ENCODE results near the gene NUDT16L1.

NUDT16L1 gene

DNA sequence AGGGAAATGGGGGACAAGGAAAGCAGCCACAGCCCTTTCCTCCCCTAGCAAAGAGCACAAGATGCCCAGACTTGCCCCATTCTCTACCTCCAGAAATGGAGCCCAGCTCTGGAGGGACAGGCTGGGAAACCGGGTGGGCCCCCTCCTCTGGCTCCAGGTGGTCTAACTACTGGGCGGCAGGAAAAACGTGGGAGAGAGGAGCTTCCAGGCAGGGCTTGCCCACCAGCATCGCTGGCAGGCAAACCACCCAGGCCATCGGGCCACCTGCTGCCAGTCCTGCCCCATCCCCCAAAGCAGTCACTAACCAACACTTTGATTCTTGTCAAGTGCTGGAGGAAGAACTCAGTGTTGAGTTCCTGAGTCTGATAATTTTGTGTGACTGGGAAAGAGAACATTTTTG is 25.1 kb downstream of the NUDT16L1 start:
- DNase-seq (ENCODE audit: low read depth) = no peak
- in situ Hi-C loops (cut with HindIII; ENCODE audit: low sequenced_read_pairs) = no loop called here
- TF ChIP-seq CTCF (IDR thresholded peaks at IDR 0.05; ENCODE audit: low read depth, low read length, missing control alignments) = no peak
- no peak overlapping the region for H3K4me3 ChIP-seq (ENCODE audit: low read depth, low read length)

GRCh38 chr16:4723071-4723767 is 29.9 kb downstream of the NUDT16L1 start:
- no peak for DNase-seq (ENCODE audit: low read depth)
- in situ Hi-C loops (cut with HindIII; ENCODE audit: low sequenced_read_pairs) = no loop called here
- no peak overlapping the region for H3K4me3 ChIP-seq (ENCODE audit: low read depth, low read length)
- TF ChIP-seq CTCF (IDR thresholded peaks at IDR 0.05; ENCODE audit: low read depth, low read length, missing control alignments) = no peak

DNA sequence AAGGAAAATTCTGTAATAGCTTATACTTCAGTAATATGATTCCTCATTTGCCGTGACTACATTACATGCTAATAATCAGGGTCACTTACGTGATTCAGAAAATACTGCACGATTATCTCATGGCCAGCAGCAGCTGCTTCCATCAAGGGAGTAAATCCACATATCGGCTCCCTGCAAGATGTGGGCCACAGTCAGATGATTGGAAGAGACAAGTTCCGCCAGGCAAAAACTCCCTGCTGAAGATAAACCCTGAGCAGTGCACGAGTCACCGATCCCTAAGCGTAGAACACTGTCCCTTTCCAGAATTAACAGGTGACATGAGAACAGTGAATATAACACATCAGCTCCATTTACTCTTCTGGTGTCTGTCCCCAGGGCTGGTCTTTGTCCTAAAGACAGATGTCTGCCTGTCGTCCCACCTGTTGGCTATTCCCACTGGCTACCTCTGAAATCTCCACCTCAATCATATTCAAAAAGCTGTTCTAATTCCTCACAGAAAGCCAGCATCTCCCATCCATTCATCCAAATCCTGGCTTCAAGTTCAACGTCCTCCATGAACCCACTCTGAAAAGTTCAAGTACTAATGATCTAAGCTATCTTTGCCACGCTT is 31.4 kb downstream of the NUDT16L1 start:
- no peak overlapping the region for H3K4me3 ChIP-seq (ENCODE audit: low read depth, low read length)
- no peak for DNase-seq (ENCODE audit: low read depth)
- in situ Hi-C loops (cut with HindIII; ENCODE audit: low sequenced_read_pairs) = no loop called here
- no peak for TF ChIP-seq CTCF (IDR thresholded peaks at IDR 0.05; ENCODE audit: low read depth, low read length, missing control alignments)

DNA sequence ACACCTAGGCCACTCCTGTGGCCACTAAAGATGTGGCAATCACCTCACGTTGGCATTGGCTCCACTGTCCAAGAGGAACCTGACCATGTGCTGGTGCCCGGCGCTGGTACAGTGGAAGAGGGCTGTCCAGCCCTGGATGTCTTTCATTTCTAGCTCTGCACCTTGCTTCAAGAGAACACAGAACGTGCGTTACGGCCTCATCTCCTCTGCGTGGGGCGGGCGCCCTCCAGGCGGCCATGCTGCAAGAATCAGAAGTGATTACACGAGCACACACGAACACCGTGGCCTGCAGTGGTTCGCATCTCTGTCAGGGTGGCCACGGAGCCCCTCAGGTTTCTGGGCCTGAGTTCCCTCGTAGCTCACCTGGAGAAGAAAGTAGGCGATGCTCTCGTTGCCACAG is 33.3 kb downstream of the NUDT16L1 start:
- no peak for DNase-seq (ENCODE audit: low read depth)
- TF ChIP-seq CTCF (IDR thresholded peaks at IDR 0.05; ENCODE audit: low read depth, low read length, missing control alignments) = no peak
- H3K4me3 ChIP-seq (ENCODE audit: low read depth, low read length) = no peak overlapping the region
- in situ Hi-C loops (cut with HindIII; ENCODE audit: low sequenced_read_pairs) = no loop called here

- TF ChIP-seq CTCF (IDR thresholded peaks at IDR 0.05; ENCODE audit: low read depth, low read length, missing control alignments) = no peak
- DNase-seq (ENCODE audit: low read depth) = no peak
- no peak overlapping the region for H3K4me3 ChIP-seq (ENCODE audit: low read depth, low read length)
- in situ Hi-C loops (cut with HindIII; ENCODE audit: low sequenced_read_pairs) = no loop called here
Observed at GRCh38 chr16:4728676-4729075, 35.3 kb downstream of the NUDT16L1 start.

DNA sequence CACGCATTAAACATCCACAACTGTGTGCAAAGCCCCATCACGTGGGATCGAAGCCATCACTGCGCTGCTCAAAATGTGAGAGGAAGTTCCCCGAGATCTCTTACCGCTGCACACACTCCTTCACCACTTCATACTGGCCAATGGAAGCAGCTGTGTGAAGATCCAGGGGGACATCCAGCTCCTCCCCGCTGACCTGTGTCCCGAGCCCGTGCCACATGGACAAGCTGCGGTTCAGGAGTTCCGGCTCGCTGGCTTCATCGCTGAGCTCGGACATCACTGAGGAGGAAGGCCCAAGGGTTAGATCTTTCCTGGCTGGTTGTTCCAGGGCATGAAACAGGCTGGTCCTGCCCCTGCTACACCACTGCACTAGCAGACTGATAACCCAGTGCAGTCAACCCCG is 36.5 kb downstream of the NUDT16L1 start:
- H3K4me3 ChIP-seq (ENCODE audit: low read depth, low read length) = no peak overlapping the region
- in situ Hi-C loops (cut with HindIII; ENCODE audit: low sequenced_read_pairs) = no loop called here
- TF ChIP-seq CTCF (IDR thresholded peaks at IDR 0.05; ENCODE audit: low read depth, low read length, missing control alignments) = no peak
- DNase-seq (ENCODE audit: low read depth) = no peak

Measured in astrocyte of the cerebellum (primary cell).